ENCODE measurements around the gene RHCG. TPM values are rescaled to one million over a fixed set of nuclear protein-coding genes. Genes with fewer than 3 reads are reported as not detected.

The RHCG gene
- total and polyA plus RNA-seq, 2 donors (not counting 1 experiment from before 2014, with no cell fraction given) = under 0.01 TPM; not detected in 1

DNA sequence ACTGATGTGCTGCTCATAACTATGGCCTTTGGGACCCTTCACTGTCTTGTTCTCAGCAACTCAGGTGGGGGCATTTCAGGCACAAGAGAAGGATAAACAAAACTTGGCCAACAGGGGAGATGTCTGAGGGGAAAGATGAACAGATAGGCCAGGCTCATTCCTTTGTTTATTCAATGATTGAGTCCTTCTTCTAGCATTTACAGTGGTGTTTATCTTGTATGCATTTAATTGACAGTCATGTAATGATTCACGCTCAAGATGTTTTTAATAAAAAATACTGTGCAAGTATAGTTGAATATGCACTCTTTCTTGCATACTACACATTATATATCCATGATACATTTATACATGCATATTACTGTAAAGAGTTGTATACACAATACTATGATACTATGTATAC is 44.5 kb downstream of the RHCG start:
- Histone ChIP-seq H3K36me3 (ENCODE audit: control insufficient read depth, insufficient read depth, low read length) (no peaks in the 10 kb centered on the region), H2AFZ (ENCODE audit: low read length) (no peak overlapping the region), H3K27me3 (ENCODE audit: control insufficient read depth, insufficient read depth, low read length) (peaks cover 12% of the 10 kb centered on the region), H3K27ac (ENCODE audit: insufficient read depth, low read length) (no peak overlapping the region), H3K4me1 (ENCODE audit: control insufficient read depth, extremely low read depth, insufficient read depth, low read length) (no peaks in the 10 kb centered on the region), H3K4me2 (ENCODE audit: extremely low read depth, insufficient read depth, low read length) (no peak overlapping the region), H3K9ac (ENCODE audit: insufficient read depth, low read length) (no peak overlapping the region), H4K20me1 (ENCODE audit: control insufficient read depth, extremely low read depth, insufficient read depth, low read length) (no peaks in the 10 kb centered on the region), H3K9me3 (ENCODE audit: control insufficient read depth, insufficient read depth, low read depth, low read length) (no peaks in the 10 kb centered on the region), H3K79me2 (ENCODE audit: control insufficient read depth, insufficient read depth, low read length) (no peaks in the 10 kb centered on the region), H3K4me3 (replicated peaks in 1 of 4; ENCODE audit: control extremely low read depth in 1 of 4, insufficient read depth in 1 of 4, low read depth in 3 of 4, low read length in 4 of 4) (no peak overlapping the region)
- no peak for DNase-seq (ENCODE audit: low read depth in 2 of 2)
- TF ChIP-seq EZH2 (IDR thresholded peaks at IDR 0.05; ENCODE audit: low read length, missing control alignments) = no peak
- TF ChIP-seq, protein P1, sequence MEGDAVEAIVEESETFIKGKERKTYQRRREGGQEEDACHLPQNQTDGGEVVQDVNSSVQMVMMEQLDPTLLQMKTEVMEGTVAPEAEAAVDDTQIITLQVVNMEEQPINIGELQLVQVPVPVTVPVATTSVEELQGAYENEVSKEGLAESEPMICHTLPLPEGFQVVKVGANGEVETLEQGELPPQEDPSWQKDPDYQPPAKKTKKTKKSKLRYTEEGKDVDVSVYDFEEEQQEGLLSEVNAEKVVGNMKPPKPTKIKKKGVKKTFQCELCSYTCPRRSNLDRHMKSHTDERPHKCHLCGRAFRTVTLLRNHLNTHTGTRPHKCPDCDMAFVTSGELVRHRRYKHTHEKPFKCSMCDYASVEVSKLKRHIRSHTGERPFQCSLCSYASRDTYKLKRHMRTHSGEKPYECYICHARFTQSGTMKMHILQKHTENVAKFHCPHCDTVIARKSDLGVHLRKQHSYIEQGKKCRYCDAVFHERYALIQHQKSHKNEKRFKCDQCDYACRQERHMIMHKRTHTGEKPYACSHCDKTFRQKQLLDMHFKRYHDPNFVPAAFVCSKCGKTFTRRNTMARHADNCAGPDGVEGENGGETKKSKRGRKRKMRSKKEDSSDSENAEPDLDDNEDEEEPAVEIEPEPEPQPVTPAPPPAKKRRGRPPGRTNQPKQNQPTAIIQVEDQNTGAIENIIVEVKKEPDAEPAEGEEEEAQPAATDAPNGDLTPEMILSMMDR (conservative IDR thresholded peaks at IDR 0.05 in 1 of 2, IDR thresholded peaks at IDR 0.05 in 1 of 2; ENCODE audit: low read depth in 1 of 2, low read length in 2 of 2) = no peak

DNA sequence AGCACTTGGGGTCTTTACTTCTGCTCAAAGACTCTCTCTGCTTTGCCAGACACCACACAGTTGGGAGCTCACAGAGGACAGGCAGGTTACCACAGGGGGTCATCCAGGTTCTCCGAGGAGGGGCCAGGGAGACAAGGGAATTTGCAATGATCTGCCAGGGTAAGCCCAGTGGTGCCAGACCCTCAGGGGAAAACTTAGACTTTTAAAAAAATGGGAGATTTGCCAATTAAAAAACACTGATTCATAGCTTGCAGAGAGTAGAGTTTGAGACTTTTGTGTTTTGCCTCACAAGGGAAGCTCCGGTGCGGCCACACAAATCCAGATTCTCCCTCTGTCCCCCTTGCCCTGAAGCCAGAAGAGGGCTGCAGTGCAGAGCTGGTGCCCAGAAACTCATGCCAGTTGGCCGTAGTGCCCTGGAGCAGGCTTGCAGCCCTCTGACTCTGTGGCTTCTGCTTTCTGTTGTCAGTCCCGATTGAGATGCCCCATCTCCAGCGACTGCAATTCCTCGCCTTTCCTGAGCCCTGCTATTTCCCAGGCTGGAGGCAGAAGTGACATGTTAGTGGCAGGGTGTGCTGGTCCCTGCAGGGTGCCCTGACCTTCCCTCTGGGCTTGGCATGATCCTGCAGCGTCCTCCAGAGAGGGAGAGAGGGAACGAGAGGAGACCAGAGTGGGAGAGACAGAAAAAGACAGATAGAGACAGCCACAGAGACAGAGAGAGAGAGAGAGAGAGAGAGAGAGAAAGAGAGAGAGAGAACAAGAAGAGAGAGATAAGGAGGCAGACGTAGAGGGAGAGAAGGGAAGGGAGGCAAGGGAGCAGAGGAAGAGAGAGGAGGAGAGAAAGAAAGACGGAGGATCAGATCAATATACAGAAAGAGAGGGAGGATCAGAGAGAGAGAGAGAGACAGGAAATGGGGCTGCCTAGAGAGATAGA is 46.0 kb downstream of the RHCG start:
- Histone ChIP-seq H3K4me2 (ENCODE audit: extremely low read depth, insufficient read depth, low read length) (no peak overlapping the region), H3K27me3 (ENCODE audit: control insufficient read depth, insufficient read depth, low read length) (peaks cover 18% of the 10 kb centered on the region), H3K9me3 (ENCODE audit: control insufficient read depth, insufficient read depth, low read depth, low read length) (no peaks in the 10 kb centered on the region), H3K36me3 (ENCODE audit: control insufficient read depth, insufficient read depth, low read length) (no peaks in the 10 kb centered on the region), H4K20me1 (ENCODE audit: control insufficient read depth, extremely low read depth, insufficient read depth, low read length) (no peaks in the 10 kb centered on the region), H3K4me3 (replicated peaks in 1 of 4; ENCODE audit: control extremely low read depth in 1 of 4, insufficient read depth in 1 of 4, low read depth in 3 of 4, low read length in 4 of 4) (no peak overlapping the region), H2AFZ (ENCODE audit: low read length) (no peak overlapping the region), H3K79me2 (ENCODE audit: control insufficient read depth, insufficient read depth, low read length) (no peaks in the 10 kb centered on the region), H3K4me1 (ENCODE audit: control insufficient read depth, extremely low read depth, insufficient read depth, low read length) (no peaks in the 10 kb centered on the region), H3K27ac (ENCODE audit: insufficient read depth, low read length) (no peak overlapping the region), H3K9ac (ENCODE audit: insufficient read depth, low read length) (no peak overlapping the region)
- TF ChIP-seq, protein P1 (conservative IDR thresholded peaks at IDR 0.05 in 1 of 2, IDR thresholded peaks at IDR 0.05 in 1 of 2; ENCODE audit: low read depth in 1 of 2, low read length in 2 of 2) = no peak
- no peak for TF ChIP-seq EZH2 (IDR thresholded peaks at IDR 0.05; ENCODE audit: low read length, missing control alignments)
- no peak for DNase-seq (ENCODE audit: low read depth in 2 of 2)

DNA sequence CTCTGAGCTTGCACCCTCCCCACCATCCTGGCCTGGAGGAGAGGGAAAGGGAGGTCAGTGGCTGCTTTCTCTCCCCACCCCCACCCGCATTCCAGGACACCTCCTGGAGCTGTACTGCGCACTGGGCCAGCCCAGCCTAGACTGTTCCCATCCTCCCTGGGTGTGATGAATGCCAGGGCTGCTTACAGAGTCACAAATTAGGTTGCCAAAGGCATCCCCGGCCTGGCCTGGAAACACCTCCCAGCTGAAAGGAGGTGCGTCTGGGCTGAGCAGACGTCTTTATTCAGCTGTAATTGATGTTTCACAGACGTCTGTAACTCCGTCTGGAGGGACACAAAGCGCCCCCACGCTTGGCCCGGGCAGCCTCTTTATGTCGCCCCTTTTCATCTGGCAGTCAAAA is 47.6 kb downstream of the RHCG start:
- H3K79me2 ChIP-seq (ENCODE audit: control insufficient read depth, insufficient read depth, low read length) = no peaks in the 10 kb centered on the region
- TF ChIP-seq, protein P1 (conservative IDR thresholded peaks at IDR 0.05 in 1 of 2, IDR thresholded peaks at IDR 0.05 in 1 of 2; ENCODE audit: low read depth in 1 of 2, low read length in 2 of 2) = no peak
- peak; percentile 36 for TF ChIP-seq EZH2 (IDR thresholded peaks at IDR 0.05; ENCODE audit: low read length, missing control alignments)
- H3K27ac ChIP-seq (ENCODE audit: insufficient read depth, low read length) = no peak overlapping the region
- no peak for DNase-seq (ENCODE audit: low read depth in 2 of 2)
- no peaks in the 10 kb centered on the region for H3K4me1 ChIP-seq (ENCODE audit: control insufficient read depth, extremely low read depth, insufficient read depth, low read length)
- no peak overlapping the region for H3K9ac ChIP-seq (ENCODE audit: insufficient read depth, low read length)
- peaks cover 18% of the 10 kb centered on the region for H3K27me3 ChIP-seq (ENCODE audit: control insufficient read depth, insufficient read depth, low read length)
- no peak overlapping the region for H2AFZ ChIP-seq (ENCODE audit: low read length)
- H3K4me3 ChIP-seq (replicated peaks in 1 of 4; ENCODE audit: control extremely low read depth in 1 of 4, insufficient read depth in 1 of 4, low read depth in 3 of 4, low read length in 4 of 4) = no peak overlapping the region
- H4K20me1 ChIP-seq (ENCODE audit: control insufficient read depth, extremely low read depth, insufficient read depth, low read length) = no peaks in the 10 kb centered on the region
- H3K36me3 ChIP-seq (ENCODE audit: control insufficient read depth, insufficient read depth, low read length) = no peaks in the 10 kb centered on the region
- no peaks in the 10 kb centered on the region for H3K9me3 ChIP-seq (ENCODE audit: control insufficient read depth, insufficient read depth, low read depth, low read length)
- H3K4me2 ChIP-seq (ENCODE audit: extremely low read depth, insufficient read depth, low read length) = no peak overlapping the region
